ENCODE measurements around the gene PPP1R14D.

DNA sequence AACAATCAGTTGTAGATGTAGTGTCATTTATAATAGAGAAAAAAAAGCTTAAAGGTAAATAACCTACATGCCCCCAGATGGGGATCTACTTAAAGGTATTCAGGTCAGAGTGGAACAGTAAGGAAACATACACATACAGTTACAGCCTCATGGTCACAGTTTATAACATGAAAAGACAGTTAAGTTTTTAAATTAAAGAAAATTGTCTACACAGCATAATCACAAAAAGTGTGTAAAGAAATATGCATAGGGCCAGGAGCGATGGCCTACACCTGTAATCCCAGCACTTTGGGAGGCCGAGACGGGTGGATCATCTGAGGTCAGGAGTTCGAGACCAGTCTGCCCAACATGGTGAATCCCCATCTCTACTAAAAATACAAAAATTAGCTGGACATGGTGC lies 38.7 kb upstream of the PPP1R14D start:
- TF ChIP-seq EZH2phosphoT487 (IDR thresholded peaks at IDR 0.05; ENCODE audit: borderline replicate concordance) (no peak), CTCF (conservative IDR thresholded peaks at IDR 0.05; ENCODE audit: low read length) (no peak)
